ENCODE measurements around the gene GJA9.

The GJA9 gene

GRCh38 chr1:38834221-38834782 is 47.1 kb downstream of the GJA9 start:
- H3K4me3 Mint-ChIP-seq: no peak overlapping the region
- H3K36me3 Mint-ChIP-seq (ENCODE audit: insufficient read depth): peaks cover 16% of the 10 kb centered on the region
- peaks cover 18 to 32% of the 10 kb centered on the region in 2 donors for H3K27me3 Mint-ChIP-seq
- ATAC-seq (replicated peaks) (no peak), DNase-seq (no peak)
- no peaks in the 10 kb centered on the region for H3K9me3 Mint-ChIP-seq
- no peaks in the 10 kb centered on the region for H3K4me1 Mint-ChIP-seq (ENCODE audit: low read depth in 2 of 2)
- H3K27ac Mint-ChIP-seq: no peak overlapping the region

- no peak for DNase-seq
- H3K36me3 Mint-ChIP-seq (ENCODE audit: insufficient read depth): peaks cover 5% of the 10 kb centered on the region
- no peak overlapping the region for H3K27ac Mint-ChIP-seq
- H3K4me1 Mint-ChIP-seq (ENCODE audit: low read depth in 2 of 2): no peaks in the 10 kb centered on the region
- ATAC-seq (replicated peaks): no peak
- H3K27me3 Mint-ChIP-seq: peaks cover 23 to 39% of the 10 kb centered on the region in 2 donors
- no peaks in the 10 kb centered on the region for H3K9me3 Mint-ChIP-seq
- no peak overlapping the region for H3K4me3 Mint-ChIP-seq
Measured at GRCh38 chr1:38833146-38833545, 48.2 kb downstream of the GJA9 start.

DNA sequence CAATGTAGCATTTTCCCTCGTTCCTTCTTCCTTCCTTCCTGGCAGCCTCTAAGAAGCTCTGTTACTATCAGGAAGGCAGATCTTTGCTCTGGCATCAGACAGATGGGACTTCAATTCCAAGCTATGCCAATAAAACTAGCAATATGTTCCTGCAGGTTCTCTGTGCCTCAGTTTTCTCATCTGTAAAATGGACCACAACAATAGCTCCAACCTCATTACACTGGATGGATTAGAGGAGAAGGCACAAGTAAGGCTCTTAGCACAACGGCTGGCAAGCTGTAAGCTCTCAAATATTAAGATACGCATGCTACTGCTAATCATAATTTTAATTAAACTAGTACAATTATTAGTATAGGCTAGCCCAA is 49.0 kb downstream of the GJA9 start:
- no peak overlapping the region for H3K27ac Mint-ChIP-seq
- H3K4me3 Mint-ChIP-seq: no peak overlapping the region
- H3K27me3 Mint-ChIP-seq: peaks cover 23 to 39% of the 10 kb centered on the region in 2 donors
- DNase-seq (no peak), ATAC-seq (replicated peaks) (no peak)
- H3K36me3 Mint-ChIP-seq (ENCODE audit: insufficient read depth): no peaks in the 10 kb centered on the region
- no peaks in the 10 kb centered on the region for H3K9me3 Mint-ChIP-seq
- H3K4me1 Mint-ChIP-seq (ENCODE audit: low read depth in 2 of 2): no peaks in the 10 kb centered on the region

- DNase-seq (no peak), ATAC-seq (replicated peaks) (no peak)
- no peaks in the 10 kb centered on the region for H3K4me1 Mint-ChIP-seq (ENCODE audit: low read depth in 2 of 2)
- H3K36me3 Mint-ChIP-seq (ENCODE audit: insufficient read depth): no peaks in the 10 kb centered on the region
- no peak overlapping the region for H3K27ac Mint-ChIP-seq
- H3K27me3 Mint-ChIP-seq: peaks cover 27 to 41% of the 10 kb centered on the region in 2 donors
- no peak overlapping the region for H3K4me3 Mint-ChIP-seq
- no peaks in the 10 kb centered on the region for H3K9me3 Mint-ChIP-seq
Measured at GRCh38 chr1:38831731-38832369, 49.5 kb downstream of the GJA9 start.

DNA sequence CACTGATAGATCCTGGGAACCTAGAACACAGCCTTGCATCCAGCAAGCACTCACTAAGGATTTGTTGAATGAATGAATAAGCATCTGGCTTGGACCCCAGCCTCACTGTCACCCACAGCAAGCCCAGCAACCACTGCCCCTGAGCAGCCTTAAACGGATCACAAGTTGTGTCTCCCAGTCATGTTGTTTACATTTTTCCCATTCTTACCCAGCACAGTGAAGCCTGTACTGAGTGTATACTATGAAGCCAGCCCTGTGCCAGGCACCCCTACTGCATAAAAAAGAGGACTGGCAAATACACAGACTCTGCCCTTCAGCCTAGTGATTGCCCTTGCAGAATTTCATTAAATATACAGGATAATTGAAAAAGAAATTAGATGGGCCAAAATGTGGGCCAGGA is 52.0 kb downstream of the GJA9 start:
- Mint-ChIP-seq H3K9me3 (no peaks in the 10 kb centered on the region), H3K4me1 (ENCODE audit: low read depth in 2 of 2) (no peaks in the 10 kb centered on the region), H3K27ac (no peak overlapping the region), H3K4me3 (no peak overlapping the region), H3K27me3 (peaks cover 49 to 66% of the 10 kb centered on the region in 2 donors), H3K36me3 (ENCODE audit: insufficient read depth) (no peaks in the 10 kb centered on the region)
- ATAC-seq (replicated peaks) (no peak), DNase-seq (no peak)

DNA sequence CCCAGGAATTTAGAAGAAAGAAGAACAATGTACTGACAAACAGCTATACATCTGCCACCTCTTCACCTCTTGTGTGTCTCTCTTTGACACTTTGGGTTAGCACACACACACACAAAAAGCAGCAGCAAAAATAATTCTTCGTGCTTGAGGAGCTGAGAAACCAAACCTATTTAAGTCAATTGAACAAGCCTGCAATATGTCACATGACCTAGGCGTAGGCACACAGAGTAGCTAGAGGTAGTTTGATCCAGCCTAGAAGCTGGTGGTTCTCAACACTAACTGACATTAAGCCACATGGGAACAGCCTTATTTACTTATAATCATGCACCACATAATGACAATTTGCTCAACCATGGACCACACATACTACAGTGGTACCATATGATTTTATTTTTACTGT is 54.1 kb downstream of the GJA9 start:
- no peak overlapping the region for H3K27ac Mint-ChIP-seq

GRCh38 chr1:38826886-38827285 is 54.5 kb downstream of the GJA9 start:
- Mint-ChIP-seq H3K27ac (no peak overlapping the region), H3K9me3 (no peaks in the 10 kb centered on the region), H3K4me3 (no peak overlapping the region), H3K36me3 (ENCODE audit: insufficient read depth) (no peaks in the 10 kb centered on the region), H3K4me1 (ENCODE audit: low read depth in 2 of 2) (no peaks in the 10 kb centered on the region), H3K27me3 (peaks cover 62 to 72% of the 10 kb centered on the region in 2 donors)
- no peak for ATAC-seq (replicated peaks)
- DNase-seq: no peak

More for the DNA sequence above, 54.1 kb downstream of the GJA9 start:
- Mint-ChIP-seq H3K9me3 (no peaks in the 10 kb centered on the region), H3K27me3 (peaks cover 58 to 68% of the 10 kb centered on the region in 2 donors), H3K4me3 (no peak overlapping the region), H3K36me3 (ENCODE audit: insufficient read depth) (no peaks in the 10 kb centered on the region), H3K4me1 (ENCODE audit: low read depth in 2 of 2) (no peaks in the 10 kb centered on the region)
- ATAC-seq (replicated peaks) (no peak), DNase-seq (no peak)

GRCh38 chr1:38826262-38826661 is 55.1 kb downstream of the GJA9 start:
- ATAC-seq (replicated peaks) (no peak), DNase-seq (no peak)
- H3K27ac Mint-ChIP-seq: no peak overlapping the region
- peaks cover 66 to 78% of the 10 kb centered on the region in 2 donors for H3K27me3 Mint-ChIP-seq
- H3K36me3 Mint-ChIP-seq (ENCODE audit: insufficient read depth): peaks cover under 1% of the 10 kb centered on the region
- no peaks in the 10 kb centered on the region for H3K9me3 Mint-ChIP-seq
- H3K4me3 Mint-ChIP-seq: no peak overlapping the region
- H3K4me1 Mint-ChIP-seq (ENCODE audit: low read depth in 2 of 2): no peaks in the 10 kb centered on the region
